Stimulated activated CD4-positive, alpha-beta T cell treated with anti-CD3 and anti-CD28 coated beads, Interleukin-4, amount 100 ng/mL, for 24 hours (primary cell): ENCODE results near the gene PPOX.

Experiments used
- DNase-seq: peaks from one replicate; pipeline ENCODE4 v3.0.0-alpha.2; 2020

Gene PPOX

GRCh38 chr1:161176468-161177111 lies 10.4 kb downstream of the PPOX start:
- DNase-seq = no peak

- DNase-seq = peak; percentile 95
Measured at GRCh38 chr1:161177112-161177935, 11.1 kb downstream of the PPOX start, which contains the start of gene B4GALT3. Gene B4GALT3 (minus strand): TSS chr1:161177507. CDS start chr1:161176060, 1,447 bp downstream.

GRCh38 chr1:161177936-161178244 lies 11.7 kb downstream of the PPOX start:
- DNase-seq = no peak

- DNase-seq = no peak
Measured at GRCh38 chr1:161179698-161180097, 13.5 kb downstream of the PPOX start.

- no peak for DNase-seq
Measured at GRCh38 chr1:161180639-161181038, 14.4 kb downstream of the PPOX start.

GRCh38 chr1:161182214-161182613 lies 16.0 kb downstream of the PPOX start:
- DNase-seq = peak; percentile 76

GRCh38 chr1:161185282-161185682 lies 19.1 kb downstream of the PPOX start:
- DNase-seq = peak; percentile 75

GRCh38 chr1:161185732-161186311 lies 19.6 kb downstream of the PPOX start:
- no peak for DNase-seq

- DNase-seq = no peak
Measured at GRCh38 chr1:161187311-161187710, 21.1 kb downstream of the PPOX start.

GRCh38 chr1:161188381-161188780 lies 22.2 kb downstream of the PPOX start:
- no peak for DNase-seq

GRCh38 chr1:161189036-161189435 lies 22.8 kb downstream of the PPOX start:
- DNase-seq = no peak

GRCh38 chr1:161190962-161191521 lies 24.8 kb downstream of the PPOX start:
- no peak for DNase-seq

GRCh38 chr1:161191971-161192370 lies 25.7 kb downstream of the PPOX start:
- no peak for DNase-seq

GRCh38 chr1:161192476-161193465 lies 26.5 kb downstream of the PPOX start:
- DNase-seq = peak; percentile 75

GRCh38 chr1:161193561-161194235 lies 27.5 kb downstream of the PPOX start:
- no peak for DNase-seq

- no peak for DNase-seq
Measured at GRCh38 chr1:161195171-161195570, 28.9 kb downstream of the PPOX start.

GRCh38 chr1:161196111-161196510 lies 29.9 kb downstream of the PPOX start:
- no peak for DNase-seq

- DNase-seq = no peak
Measured at GRCh38 chr1:161196521-161197451, 30.6 kb downstream of the PPOX start.

- no peak for DNase-seq
Measured at GRCh38 chr1:161197560-161198193, 31.5 kb downstream of the PPOX start.

- no peak for DNase-seq
Measured at GRCh38 chr1:161198194-161198896, 32.1 kb downstream of the PPOX start.
